HG03378 (cell line): Measurements from ENCODE around the gene MYO5B.
A peak's percentile ranks its signal among the peaks of the same experiment; 100 is the strongest.

Experiments
- ATAC-seq: cut with Tn5 transposase; IDR thresholded peaks from one replicate; pipeline ENCODE4 v1.9.1; 2021; ENCODE audit warnings: mild to moderate bottlenecking, moderate library complexity; ENCODE audit not compliant: unreplicated experiment

Gene MYO5B

GRCh38 chr18:49934457-49934856 is 260.5 kb downstream of the MYO5B start:
- ATAC-seq = peak; percentile 76

GRCh38 chr18:49933530-49934128 is 261.3 kb downstream of the MYO5B start:
- no peak for ATAC-seq

GRCh38 chr18:49931760-49932159 is 263.2 kb downstream of the MYO5B start:
- no peak for ATAC-seq

- ATAC-seq = no peak
These were observed 263.8 kb downstream of the MYO5B start for GRCh38 chr18:49931179-49931578.

- no peak for ATAC-seq
These were observed 268.7 kb downstream of the MYO5B start for GRCh38 chr18:49926106-49926745.

- no peak for ATAC-seq
These were observed 270.5 kb downstream of the MYO5B start for GRCh38 chr18:49924293-49924983.

- ATAC-seq = no peak
These were observed 272.7 kb downstream of the MYO5B start for GRCh38 chr18:49922228-49922627.

GRCh38 chr18:49921318-49921985 is 273.5 kb downstream of the MYO5B start:
- no peak for ATAC-seq

GRCh38 chr18:49920731-49921130 is 274.2 kb downstream of the MYO5B start:
- no peak for ATAC-seq

GRCh38 chr18:49917742-49918141 is 277.2 kb downstream of the MYO5B start:
- no peak for ATAC-seq

GRCh38 chr18:49915352-49915751 is 279.6 kb downstream of the MYO5B start:
- ATAC-seq = no peak

GRCh38 chr18:49913221-49913620 is 281.7 kb downstream of the MYO5B start:
- no peak for ATAC-seq

GRCh38 chr18:49911427-49911826 is 283.5 kb downstream of the MYO5B start:
- no peak for ATAC-seq

- ATAC-seq = no peak
These were observed 284.0 kb downstream of the MYO5B start for GRCh38 chr18:49910986-49911385.

GRCh38 chr18:49910019-49910418 is 284.9 kb downstream of the MYO5B start:
- ATAC-seq = no peak

- no peak for ATAC-seq
These were observed 287.5 kb downstream of the MYO5B start for GRCh38 chr18:49907346-49907929.

- ATAC-seq = no peak
These were observed 289.2 kb downstream of the MYO5B start for GRCh38 chr18:49905771-49906170.

- ATAC-seq = no peak
These were observed 289.9 kb downstream of the MYO5B start for GRCh38 chr18:49904871-49905555.

- no peak for ATAC-seq
These were observed 293.0 kb downstream of the MYO5B start for GRCh38 chr18:49901862-49902340.

- ATAC-seq = no peak
These were observed 295.2 kb downstream of the MYO5B start for GRCh38 chr18:49899657-49900330.
